Gastroesophageal sphincter (tissue), 3 donors: Measurements from ENCODE around the gene PRKCZ.

Experiments used
- EP300 ChIP-seq: sonication (generic); formaldehyde crosslinking; IDR thresholded peaks from one replicate; pipeline ENCODE4 v1.6.1; 2017; ENCODE audit warnings: antibody characterized with exemption, mild to moderate bottlenecking
- POLR2A ChIP-seq, 2 donors: fragments of 450-650 bp; IDR thresholded peaks; one replicate each; pipeline ENCODE4 v1.6.1; 2017; ENCODE audit warnings: antibody characterized with exemption in 2 of 2, mild to moderate bottlenecking in 2 of 2, moderate library complexity in 1 of 2
- POLR2AphosphoS5 ChIP-seq: sonication (generic); formaldehyde crosslinking; IDR thresholded peaks from one replicate; pipeline ENCODE4 v1.6.1; 2017; ENCODE audit warnings: antibody characterized with exemption
- TF ChIP-seq, protein P1 (sequence below), 4 experiments: fragments of 200-600 bp in 2 of 4; fragments of 450-650 bp in 2 of 4; sonication (generic) in 1 of 4; IDR thresholded peaks; one replicate each; pipeline ENCODE4 v1.5.1; 2017 to 2019; ENCODE audit warnings: antibody characterized with exemption in 4 of 4, mild to moderate bottlenecking in 2 of 4, moderate library complexity in 2 of 4

- TF ChIP-seq, protein P1, sequence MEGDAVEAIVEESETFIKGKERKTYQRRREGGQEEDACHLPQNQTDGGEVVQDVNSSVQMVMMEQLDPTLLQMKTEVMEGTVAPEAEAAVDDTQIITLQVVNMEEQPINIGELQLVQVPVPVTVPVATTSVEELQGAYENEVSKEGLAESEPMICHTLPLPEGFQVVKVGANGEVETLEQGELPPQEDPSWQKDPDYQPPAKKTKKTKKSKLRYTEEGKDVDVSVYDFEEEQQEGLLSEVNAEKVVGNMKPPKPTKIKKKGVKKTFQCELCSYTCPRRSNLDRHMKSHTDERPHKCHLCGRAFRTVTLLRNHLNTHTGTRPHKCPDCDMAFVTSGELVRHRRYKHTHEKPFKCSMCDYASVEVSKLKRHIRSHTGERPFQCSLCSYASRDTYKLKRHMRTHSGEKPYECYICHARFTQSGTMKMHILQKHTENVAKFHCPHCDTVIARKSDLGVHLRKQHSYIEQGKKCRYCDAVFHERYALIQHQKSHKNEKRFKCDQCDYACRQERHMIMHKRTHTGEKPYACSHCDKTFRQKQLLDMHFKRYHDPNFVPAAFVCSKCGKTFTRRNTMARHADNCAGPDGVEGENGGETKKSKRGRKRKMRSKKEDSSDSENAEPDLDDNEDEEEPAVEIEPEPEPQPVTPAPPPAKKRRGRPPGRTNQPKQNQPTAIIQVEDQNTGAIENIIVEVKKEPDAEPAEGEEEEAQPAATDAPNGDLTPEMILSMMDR (IDR thresholded peaks at IDR 0.05): no peak
- TF ChIP-seq POLR2AphosphoS5: no peak
- no peak for TF ChIP-seq POLR2A (IDR thresholded peaks at IDR 0.05)
- no peak for TF ChIP-seq EP300
These were observed 71.0 kb downstream of the PRKCZ start for GRCh38 chr1:2121101-2121691.
